Esophagus muscularis mucosa (tissue), 3 donors: ENCODE data around the gene LIN7B.
"Not testable (repeated sequence)": the region's sequence is repeated elsewhere in the genome, so short reads cannot be mapped to it uniquely, and the experiment has no call there.

Experiments used
- EP300 ChIP-seq: sonication (generic); formaldehyde crosslinking; IDR thresholded peaks from one replicate; pipeline ENCODE4 v1.6.1; 2017; ENCODE audit warnings: antibody characterized with exemption
- POLR2AphosphoS5 ChIP-seq, 2 donors: sonication (generic); formaldehyde crosslinking; IDR thresholded peaks; one replicate each; pipeline ENCODE4 v1.6.1; 2017; ENCODE audit warnings: antibody characterized with exemption in 2 of 2

DNA sequence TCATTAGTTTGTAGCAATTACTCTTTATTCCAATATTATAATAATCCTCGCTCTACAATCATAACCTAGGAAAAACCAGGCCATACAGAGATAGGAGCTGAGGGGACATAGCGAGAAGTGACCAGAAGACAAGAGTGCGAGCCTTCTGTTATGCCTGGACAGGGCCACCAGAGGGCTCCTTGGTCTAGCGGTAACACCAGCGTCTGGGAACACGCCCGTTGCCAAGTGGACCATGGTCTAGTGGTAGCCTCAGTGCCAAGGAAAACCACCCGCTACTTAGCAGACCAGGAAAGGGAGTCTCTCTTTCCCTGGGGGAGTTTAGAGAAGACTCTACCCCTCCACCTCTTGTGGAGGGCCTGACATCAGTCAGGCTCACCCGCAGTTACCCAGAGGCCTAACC lies 39.3 kb upstream of the LIN7B start:
- not testable (repeated sequence) for TF ChIP-seq EP300
- TF ChIP-seq POLR2AphosphoS5 (IDR thresholded peaks at IDR 0.05) = peak in 1 of 2 donors; percentile 22
